ENCODE measurements around the gene NFE2.
"Not testable (repeated sequence)": the region's sequence is repeated elsewhere in the genome, so short reads cannot be mapped to it uniquely, and the experiment has no call there.

Gene NFE2
- 0 to 0.16 (median 0) reads per million in 3 experiments for total RNA-seq

DNA sequence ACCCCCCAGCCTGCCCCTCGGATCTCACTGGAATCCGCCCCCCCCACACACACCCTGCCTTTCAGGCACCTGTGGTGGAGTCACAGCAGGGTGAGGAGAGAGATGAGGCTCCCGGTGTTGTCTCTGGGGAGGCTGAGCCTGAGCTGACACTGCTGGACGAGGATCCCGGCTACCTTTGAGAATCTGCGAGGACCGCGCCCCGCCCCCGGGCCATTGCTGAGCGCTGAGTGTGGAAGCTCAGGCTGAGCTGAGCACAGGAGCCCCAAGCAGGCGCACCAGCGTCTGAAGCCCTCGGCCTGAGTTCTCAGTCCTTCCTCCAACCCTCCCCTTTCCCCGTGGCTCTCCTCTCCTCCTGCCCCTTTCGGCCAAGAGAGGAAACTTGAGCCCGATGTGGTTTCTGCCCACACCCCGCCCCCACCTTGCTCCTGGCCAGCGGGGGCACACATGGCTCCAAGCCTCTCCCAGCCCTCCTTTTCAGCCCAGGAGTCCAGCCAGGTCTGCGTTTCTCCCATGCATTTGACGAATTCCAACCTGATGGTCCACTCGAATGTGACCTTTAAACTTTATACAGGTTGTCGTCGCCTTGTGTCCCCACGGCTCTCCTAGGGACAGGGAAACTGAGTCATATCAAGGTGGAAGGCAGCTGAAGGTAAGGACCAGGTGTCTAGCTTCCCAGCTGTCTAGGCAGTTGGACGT is at the start of gene NFE2:
Gene NFE2, minus strand, starts transcription at position 284 of the 696 bp plus-strand sequence. CDS start 5,767 bp downstream, outside the sequence.
- DNase-seq: no peak

DNA sequence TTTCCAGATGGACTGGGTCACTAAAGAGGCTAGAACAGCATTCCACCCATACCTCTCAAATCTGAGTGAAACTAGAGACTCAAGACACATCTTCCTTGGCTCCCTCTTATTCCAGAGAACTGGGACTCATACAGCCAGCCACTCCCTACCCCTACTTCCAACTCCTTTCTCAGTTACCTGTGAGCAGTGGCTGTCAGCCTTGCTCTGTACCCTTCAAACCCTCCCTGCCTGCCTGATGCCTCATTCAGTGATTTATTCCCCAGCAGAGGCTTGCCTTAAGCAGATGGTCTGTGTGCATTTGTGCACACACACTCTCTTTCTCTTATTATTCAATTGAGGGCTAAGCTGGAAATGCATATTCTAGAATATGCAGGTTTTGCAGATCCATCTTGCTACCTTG is 48.9 kb upstream of the NFE2 start:
- DNase-seq: no peak

- no peak for DNase-seq
These were observed 48.2 kb upstream of the NFE2 start for GRCh38 chr12:54349036-54349435.

GRCh38 chr12:54341378-54342300 is 40.8 kb upstream of the NFE2 start:
- DNase-seq: no peak

DNA sequence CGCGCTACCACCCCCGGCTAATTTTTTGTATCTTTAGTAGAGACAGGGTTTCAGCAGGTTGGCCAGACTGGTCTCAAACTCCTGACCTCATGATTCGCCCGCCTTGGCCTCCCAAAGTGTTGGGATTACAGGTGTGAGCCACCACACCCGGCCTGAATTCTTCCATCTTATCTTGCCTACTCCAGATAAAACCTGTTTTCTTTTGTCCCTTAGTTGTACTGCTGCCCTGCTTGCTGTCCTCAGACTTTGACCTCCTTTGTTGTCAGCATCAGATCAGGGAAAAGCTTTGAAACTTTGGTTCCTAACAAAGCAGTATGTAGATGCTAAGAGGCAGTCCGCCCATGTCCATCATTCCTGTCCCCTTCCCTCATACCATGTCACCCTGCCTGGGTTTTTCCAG is 40.0 kb upstream of the NFE2 start:
- DNase-seq: no peak

GRCh38 chr12:54338698-54339296 is 38.0 kb upstream of the NFE2 start:
- DNase-seq: no peak

DNA sequence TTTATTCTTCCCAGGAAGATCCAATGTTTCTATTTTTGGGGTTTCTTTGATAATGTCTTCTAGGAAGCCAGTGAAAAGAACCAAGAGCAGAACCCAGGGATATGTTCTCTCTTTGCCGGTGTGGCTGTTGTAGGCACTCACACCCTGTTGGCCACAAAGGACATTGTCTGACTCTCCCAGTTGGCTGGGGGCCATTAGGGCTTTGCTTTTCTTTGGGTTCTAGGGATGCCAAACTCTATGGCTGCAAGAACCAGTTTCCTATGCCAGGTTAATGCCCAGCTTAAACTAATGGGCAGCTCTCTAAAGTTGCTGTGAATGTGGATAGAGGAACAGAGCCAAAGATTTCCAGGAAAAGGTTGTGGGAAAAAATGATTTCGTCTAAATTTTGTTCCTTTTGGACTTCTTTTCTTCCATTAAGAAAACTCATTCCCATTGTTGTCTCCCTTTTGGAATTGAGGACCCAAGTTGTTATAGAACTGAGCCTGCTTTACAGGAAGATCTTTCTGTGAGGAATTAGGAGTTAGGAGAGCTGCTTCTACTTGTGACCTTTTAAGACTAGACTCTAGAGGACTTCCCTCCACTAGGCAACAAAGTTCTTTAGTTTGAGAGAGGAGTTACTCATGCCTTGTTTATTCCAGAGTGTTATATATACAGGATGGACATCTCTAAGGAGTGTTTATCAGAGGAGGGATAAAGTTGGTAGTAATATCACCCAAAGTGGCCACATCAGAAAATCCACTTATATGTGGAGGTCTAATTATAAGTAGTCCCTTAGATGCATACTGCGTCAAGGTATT is 37.2 kb upstream of the NFE2 start:
- no peak for DNase-seq

DNA sequence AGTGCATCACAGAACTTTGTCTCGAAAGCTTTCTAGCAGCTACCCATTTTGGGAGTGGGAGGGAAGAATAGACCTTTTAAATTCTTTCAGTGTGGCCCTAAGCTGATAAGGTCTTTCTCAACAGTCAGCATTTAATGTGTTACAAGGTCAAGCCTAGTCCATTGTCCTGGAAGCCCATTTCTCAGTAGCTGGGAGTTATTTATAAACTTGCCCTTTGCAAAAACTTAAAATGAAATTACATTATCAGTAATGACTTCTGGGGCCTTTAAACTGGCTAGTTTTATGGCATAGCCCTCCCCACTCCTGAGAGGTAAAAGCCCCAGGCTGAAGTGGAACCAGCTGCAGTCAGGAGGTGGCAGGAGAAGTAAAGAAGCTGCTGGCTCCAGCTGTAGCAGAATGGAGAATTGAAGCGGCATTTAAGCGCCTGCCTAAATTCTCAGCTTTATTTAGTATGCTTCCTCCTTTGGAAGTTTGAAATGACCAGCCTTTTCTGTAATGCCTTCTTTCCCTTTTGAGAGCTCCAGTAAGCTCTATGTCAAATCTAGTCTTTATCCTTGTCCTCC is 36.5 kb upstream of the NFE2 start:
- no peak for DNase-seq

- no peak for DNase-seq
These were observed 32.7 kb upstream of the NFE2 start for GRCh38 chr12:54333420-54334034.

GRCh38 chr12:54331461-54331860 is 30.6 kb upstream of the NFE2 start:
- DNase-seq: no peak

- no peak for DNase-seq
These were observed 29.6 kb upstream of the NFE2 start for GRCh38 chr12:54330442-54330841.

DNA sequence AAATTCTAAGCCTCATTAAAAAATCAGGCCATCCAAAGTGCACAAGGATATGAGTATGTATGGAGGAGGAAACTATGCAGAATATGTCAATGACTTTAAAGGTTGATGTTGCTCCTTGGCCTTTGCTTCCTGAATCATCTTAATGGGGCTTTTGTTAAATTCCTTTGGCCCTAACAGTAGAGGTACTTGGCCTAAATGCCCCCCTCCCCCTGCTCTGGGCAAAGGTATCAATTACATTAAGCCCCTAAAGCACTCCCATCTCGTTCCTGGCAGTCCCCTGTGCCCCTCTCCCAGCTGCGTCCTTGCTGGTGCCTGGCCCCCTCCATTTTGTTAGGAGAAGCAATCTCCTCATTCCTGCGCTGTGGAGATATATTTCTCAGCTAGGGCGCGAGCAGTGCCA is 28.9 kb upstream of the NFE2 start:
- no peak for DNase-seq

- DNase-seq: no peak
These were observed 28.0 kb upstream of the NFE2 start for GRCh38 chr12:54328595-54329337.

DNA sequence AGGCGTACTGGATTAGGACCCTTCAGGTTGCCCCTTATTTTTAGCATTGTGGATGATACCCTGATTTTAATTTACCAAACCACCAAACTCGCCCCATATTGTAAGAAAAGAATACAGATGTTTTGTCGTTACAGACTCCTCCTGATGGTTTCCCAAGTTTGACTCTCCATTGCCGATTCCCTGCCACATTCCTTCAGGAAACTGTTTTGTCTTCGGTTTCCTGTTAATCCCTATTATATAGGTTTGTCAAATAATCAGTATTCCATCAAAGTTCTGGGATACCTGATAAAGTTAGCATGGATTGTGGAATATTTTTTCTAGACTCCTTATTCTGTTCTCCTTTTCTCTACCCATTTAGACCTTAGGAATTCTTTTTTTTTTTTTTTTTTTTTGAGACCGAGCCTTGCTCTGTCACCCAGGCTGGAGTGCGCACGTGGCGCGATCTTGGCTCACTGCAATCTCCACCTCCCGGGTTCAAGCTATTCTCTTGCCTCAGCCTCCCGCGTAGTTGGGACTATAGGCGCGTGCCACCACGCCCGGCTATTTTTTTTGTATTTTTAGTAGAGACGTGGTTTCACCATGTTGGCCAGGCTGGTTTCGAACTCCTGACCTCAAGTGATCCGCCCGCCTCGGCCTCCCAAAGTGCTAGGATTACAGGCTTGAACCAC is 24.8 kb upstream of the NFE2 start:
- DNase-seq: not testable (repeated sequence)

GRCh38 chr12:54324617-54325441 is 24.0 kb upstream of the NFE2 start, which contains the start of gene COPZ1:
Gene COPZ1 (plus strand): TSS chr12:54325131. CDS start chr12:54325164, 33 bp downstream.
- peak; percentile 95 for DNase-seq

DNA sequence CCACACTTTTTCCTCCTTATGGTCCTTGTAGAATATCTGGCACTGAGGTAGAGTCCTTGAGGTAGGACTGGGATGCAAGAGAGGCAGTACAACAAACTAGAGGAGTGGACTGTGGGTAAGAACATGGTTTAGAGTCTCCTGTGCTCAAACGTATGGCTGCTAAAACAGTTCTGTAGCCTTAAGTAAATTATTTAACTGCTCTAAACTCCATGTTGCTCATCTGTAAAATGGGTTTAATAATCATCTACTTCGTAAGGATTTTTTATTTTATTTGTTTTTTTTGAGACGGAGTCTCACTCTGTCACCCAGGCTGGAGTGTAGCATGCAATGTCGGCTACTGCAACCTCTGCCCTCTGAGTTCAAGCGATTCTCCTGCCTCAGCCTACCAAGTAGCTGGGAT is 20.5 kb upstream of the NFE2 start:
- DNase-seq: no peak

DNA sequence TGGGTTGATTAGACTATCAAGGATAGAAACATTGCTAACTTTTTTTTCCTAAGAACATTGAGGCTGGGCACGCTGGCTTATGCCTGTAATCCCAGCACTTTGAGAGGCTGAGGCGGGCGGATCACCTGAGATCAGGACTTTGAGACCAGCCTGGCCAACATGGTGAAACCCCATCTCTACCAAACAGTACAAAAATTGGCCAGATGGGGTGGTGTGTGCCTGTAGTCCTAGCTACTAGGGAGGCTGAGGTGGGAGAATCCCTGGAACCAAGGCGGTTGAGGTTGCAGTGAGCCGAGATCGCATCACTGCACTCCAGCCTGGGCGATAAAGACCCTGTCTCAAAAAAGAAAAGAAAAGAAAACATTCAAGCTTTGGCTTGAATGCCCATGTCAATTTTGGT is 11.5 kb upstream of the NFE2 start:
- not testable (repeated sequence) for DNase-seq

DNA sequence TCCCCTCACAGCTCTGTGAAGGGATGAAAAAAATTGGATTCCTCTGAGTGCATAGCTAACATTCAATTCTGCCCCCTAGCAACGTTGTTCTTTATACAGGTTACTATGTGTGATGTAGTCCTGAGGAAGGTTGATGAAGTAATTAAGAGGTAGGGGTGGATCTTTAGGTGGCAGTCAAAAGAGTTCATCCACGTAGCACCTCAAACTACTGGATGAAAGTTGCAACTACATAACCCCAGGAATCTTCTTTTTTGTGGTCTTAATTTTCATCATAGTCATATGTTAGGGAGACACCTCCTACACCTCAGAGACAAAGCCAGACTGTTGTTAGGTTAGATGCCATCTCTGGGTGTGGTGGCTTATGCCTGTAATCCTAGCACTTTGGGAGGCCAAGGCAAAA is 10.2 kb upstream of the NFE2 start:
- no peak for DNase-seq

DNA sequence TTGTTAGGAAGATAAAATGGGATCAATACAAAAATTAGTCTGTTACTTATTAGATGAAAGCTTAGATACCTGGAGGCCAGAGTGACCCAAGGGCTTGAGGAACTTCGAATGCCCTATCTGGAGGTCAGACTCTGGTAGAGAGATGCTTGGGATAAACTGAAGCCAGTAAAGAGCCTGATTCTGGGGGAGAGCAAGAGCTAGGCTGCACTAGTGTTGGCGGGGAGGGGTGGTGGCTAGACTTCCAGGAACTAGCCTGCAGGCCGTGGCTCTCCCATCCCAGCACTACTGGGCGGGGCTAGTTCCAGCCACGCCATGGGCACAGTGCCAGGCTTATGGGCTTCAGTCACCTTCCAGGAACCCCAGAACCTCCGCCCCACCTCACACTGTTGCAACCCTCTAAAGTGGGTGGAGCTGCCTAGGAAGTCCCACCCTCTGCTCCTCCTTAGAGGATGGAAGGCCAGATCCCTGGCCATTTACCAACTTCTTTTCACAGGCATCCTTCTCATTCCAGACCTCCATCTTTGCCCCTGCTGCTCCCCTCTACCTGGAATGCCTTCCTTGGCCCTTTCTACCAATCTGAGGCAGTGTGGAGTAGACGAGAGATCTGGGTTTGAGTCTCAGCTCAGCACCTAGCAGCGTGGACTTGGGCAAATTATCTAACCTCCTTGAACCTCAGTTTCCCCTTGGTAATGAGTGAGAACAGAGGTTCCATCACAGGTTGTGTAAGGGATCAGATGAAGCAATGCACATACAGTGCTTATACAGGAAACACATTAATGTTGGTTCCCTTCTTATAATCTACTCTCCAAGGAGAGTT is 6.3 kb upstream of the NFE2 start:
- no peak for DNase-seq
